GM06990 (cell line): ENCODE results near the gene QRSL1.

ENCODE experiments used
- DNase-seq: peaks from one replicate; pipeline ENCODE4 v3.0.0-alpha.2; 2011; ENCODE audit not compliant: insufficient read length; ENCODE audit errors: extremely low read depth
- H3K27me3 ChIP-seq: replicated peaks from 2 replicates; pipeline ENCODE4 v1.6.0; 2011; ENCODE audit warnings: low read length; ENCODE audit not compliant: control insufficient read depth, insufficient read depth
- H3K36me3 ChIP-seq: 2 replicates; pipeline ENCODE4 v1.5.1; 2011; ENCODE audit warnings: low read length; ENCODE audit not compliant: control insufficient read depth, insufficient read depth
- H3K4me3 ChIP-seq: replicated peaks from 2 replicates; pipeline ENCODE4 v1.5.1; 2011; ENCODE audit warnings: low read depth, mild to moderate bottlenecking, control low read depth, low read length
- TF ChIP-seq, protein P1 (sequence below): IDR thresholded peaks from 2 replicates; pipeline ENCODE4 v1.5.1; 2011; ENCODE audit warnings: low read length, control low read depth, mild to moderate bottlenecking, inconsistent platforms; ENCODE audit not compliant: insufficient read depth, poor library complexity, severe bottlenecking

Gene QRSL1

GRCh38 chr6:106634565-106634964 is 5.2 kb downstream of the QRSL1 start:
- Histone ChIP-seq H3K27me3 (no peaks in the 10 kb centered on the region), H3K36me3 (no peaks in the 10 kb centered on the region; the same call in 1 of the 2 replicates), H3K4me3 (no peak overlapping the region)
- DNase-seq: no peak
- TF ChIP-seq, protein P1, sequence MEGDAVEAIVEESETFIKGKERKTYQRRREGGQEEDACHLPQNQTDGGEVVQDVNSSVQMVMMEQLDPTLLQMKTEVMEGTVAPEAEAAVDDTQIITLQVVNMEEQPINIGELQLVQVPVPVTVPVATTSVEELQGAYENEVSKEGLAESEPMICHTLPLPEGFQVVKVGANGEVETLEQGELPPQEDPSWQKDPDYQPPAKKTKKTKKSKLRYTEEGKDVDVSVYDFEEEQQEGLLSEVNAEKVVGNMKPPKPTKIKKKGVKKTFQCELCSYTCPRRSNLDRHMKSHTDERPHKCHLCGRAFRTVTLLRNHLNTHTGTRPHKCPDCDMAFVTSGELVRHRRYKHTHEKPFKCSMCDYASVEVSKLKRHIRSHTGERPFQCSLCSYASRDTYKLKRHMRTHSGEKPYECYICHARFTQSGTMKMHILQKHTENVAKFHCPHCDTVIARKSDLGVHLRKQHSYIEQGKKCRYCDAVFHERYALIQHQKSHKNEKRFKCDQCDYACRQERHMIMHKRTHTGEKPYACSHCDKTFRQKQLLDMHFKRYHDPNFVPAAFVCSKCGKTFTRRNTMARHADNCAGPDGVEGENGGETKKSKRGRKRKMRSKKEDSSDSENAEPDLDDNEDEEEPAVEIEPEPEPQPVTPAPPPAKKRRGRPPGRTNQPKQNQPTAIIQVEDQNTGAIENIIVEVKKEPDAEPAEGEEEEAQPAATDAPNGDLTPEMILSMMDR: no peak

- Histone ChIP-seq H3K36me3 (no peaks in the 10 kb centered on the region; the same call in 1 of the 2 replicates), H3K4me3 (peak overlapping the region; percentile 54), H3K27me3 (no peaks in the 10 kb centered on the region)
- no peak for DNase-seq
- TF ChIP-seq, protein P1: no peak
Observed at GRCh38 chr6:106637051-106637716, 7.8 kb downstream of the QRSL1 start.

GRCh38 chr6:106637717-106638341 is 8.5 kb downstream of the QRSL1 start:
- Histone ChIP-seq H3K36me3 (peaks cover 2% of the 10 kb centered on the region; the same call in 1 of the 2 replicates), H3K27me3 (no peaks in the 10 kb centered on the region), H3K4me3 (peak overlapping the region; percentile 54)
- TF ChIP-seq, protein P1: no peak
- peak; percentile 49 for DNase-seq

DNA sequence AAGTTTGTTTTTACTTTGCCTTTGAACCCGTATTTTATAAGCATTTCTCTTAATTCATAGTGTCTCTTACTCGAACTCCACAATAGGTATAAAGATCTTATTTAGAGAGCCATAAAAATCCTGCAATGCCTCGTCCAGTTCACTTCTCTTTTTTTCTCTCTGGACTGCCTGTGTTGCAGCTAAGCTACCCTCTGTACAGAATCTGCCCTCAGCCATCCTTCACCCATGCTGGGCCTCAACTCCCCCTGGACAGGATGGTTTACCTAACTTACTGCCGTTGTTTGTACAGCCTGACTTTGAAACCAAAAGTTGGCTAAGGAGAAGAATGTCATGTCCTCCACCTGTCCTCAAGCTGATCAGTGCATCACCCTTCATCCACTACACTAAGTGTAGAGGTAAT is 10.4 kb downstream of the QRSL1 start:
- Histone ChIP-seq H3K27me3 (no peaks in the 10 kb centered on the region), H3K4me3 (no peak overlapping the region), H3K36me3 (peaks cover 3% of the 10 kb centered on the region)
- DNase-seq: no peak
- TF ChIP-seq, protein P1: no peak

- no peak for DNase-seq
- H3K36me3 ChIP-seq: peaks cover 3% of the 10 kb centered on the region
- no peak overlapping the region for H3K4me3 ChIP-seq
- no peaks in the 10 kb centered on the region for H3K27me3 ChIP-seq
- TF ChIP-seq, protein P1: no peak
Observed at GRCh38 chr6:106642476-106642875, 13.1 kb downstream of the QRSL1 start.
